Measurements from ENCODE around the gene FARSA. TPM values are rescaled to one million over a fixed set of nuclear protein-coding genes. Genes with fewer than 3 reads are reported as not detected.

FARSA gene
- total RNA-seq, 2 donors from 2014 or later = 89.2 to 116 TPM

DNA sequence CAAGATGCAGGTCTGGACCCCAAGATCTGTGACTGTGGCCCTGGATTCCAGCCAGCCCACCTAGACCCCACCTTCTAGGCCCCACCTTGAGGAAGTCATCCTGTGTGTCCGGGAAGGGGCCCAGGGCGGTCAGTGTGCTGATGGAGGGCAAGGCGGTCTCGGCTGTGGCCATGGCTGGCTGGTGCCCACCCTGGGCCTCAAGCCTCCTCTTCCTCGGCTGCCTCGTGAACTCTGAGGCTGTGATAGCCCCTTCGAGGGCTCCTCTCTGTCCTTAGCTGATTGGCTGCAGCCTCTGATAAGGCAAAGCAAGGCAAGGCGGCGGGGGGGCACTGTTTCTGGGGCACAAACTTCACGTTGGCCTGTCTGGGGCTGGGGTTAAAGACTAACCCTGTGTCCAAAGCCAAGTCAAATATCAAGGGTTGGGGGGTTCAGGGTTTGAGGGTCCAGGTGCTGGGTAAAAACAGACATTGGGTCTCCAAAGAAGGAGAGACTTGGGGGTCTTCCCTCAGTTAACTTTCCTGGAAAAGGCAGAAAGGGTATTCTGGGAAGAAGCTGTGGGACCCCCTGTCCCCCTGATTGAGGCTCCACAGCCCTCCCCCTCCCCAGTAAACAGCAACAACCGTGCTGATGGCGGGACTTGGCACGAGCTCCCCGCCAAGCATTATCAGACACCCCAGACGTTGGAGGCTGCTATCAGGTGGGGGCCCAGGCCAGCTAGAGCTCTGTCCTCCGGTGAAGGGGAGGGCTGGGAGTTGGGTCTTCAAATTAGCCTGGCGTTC lies 46.4 kb downstream of the FARSA start, which contains the start of gene KLF1:
TSS of gene KLF1 (minus strand) at position 233 of the 779 bp plus-strand sequence. CDS start at position 172, 61 bp downstream.
- H3K36me3 Mint-ChIP-seq = peaks cover 9 to 11% of the 10 kb centered on the region in 2 donors
- DNase-seq (ENCODE audit: low spot score in 2 of 2) (no peak), ATAC-seq (no peak)
- H3K9me3 Mint-ChIP-seq = peaks cover 0 to 5% of the 10 kb centered on the region in 2 donors
- no peak within 1 kb of the TSS for H3K27ac Mint-ChIP-seq

DNA sequence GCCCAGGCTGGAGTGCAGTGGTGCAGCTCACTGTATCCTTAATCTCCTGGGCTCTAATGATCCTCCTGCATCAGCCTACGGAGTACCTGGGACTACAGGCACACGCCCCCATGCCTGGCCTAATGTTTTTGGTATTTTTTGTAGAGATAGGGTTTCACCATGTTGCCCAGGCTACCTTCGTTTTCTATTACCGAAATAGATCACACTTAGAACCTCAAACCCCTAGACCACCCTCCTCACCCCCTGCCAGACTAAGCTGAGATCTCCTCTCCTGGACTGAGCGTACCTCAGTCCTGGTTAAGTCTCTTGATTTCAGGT lies 46.9 kb downstream of the FARSA start:
- no peak for ATAC-seq
- Mint-ChIP-seq H3K9me3 (peaks cover 0 to 5% of the 10 kb centered on the region in 2 donors), H3K36me3 (peaks cover 7 to 11% of the 10 kb centered on the region in 2 donors), H3K27ac (no peak overlapping the region)
- DNase-seq (ENCODE audit: low spot score in 2 of 2) = no peak

DNA sequence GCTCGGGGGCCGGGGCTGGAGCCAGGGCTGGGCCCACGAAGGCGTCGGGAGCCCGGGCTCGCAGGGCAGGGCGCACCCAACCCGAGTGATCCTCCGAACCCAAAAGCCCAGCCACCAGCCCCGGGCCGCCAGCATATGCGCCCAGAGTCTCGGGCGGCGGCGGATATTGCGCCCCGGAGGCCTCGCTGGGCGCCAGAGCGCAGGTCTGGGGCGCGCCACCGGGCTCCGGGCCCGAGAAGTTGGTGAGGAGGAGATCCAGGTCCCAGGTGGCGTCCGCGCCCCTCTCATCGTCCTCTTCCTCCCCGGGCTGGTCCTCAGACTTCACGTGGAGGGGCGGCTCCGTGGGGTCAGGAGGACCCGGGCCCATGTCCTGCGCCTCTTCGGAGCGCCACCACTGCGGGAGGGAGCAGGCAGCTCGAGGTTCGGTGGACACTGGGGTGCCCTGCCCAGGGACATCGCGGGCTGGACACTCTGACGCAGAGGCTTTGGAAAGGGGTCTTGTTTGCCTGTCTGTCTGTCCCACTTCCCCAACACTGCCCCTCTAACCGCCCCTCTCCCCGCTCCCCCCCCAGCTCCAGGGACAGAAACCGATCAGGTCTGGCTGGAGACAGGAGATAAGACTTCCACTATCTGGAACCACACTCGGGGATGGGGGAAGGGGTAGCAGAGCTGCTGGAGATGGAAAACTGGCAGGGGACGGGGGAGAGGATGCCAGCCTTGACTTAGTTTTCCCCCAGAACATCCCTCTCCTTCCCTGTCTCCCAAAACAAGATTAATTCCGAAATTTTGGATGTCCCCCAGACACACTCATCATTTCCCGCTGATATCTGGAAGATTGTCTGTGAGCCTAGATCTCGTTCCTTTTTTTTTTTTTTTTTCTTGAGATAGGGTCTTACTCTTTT lies 47.5 kb downstream of the FARSA start:
- DNase-seq (ENCODE audit: low spot score in 2 of 2) (no peak), ATAC-seq (peak in 1 of 2 donors; percentile 18)
- Mint-ChIP-seq H3K27ac (no peak overlapping the region), H3K36me3 (peaks cover 1 to 8% of the 10 kb centered on the region in 2 donors), H3K9me3 (peaks cover 0 to 5% of the 10 kb centered on the region in 2 donors)

DNA sequence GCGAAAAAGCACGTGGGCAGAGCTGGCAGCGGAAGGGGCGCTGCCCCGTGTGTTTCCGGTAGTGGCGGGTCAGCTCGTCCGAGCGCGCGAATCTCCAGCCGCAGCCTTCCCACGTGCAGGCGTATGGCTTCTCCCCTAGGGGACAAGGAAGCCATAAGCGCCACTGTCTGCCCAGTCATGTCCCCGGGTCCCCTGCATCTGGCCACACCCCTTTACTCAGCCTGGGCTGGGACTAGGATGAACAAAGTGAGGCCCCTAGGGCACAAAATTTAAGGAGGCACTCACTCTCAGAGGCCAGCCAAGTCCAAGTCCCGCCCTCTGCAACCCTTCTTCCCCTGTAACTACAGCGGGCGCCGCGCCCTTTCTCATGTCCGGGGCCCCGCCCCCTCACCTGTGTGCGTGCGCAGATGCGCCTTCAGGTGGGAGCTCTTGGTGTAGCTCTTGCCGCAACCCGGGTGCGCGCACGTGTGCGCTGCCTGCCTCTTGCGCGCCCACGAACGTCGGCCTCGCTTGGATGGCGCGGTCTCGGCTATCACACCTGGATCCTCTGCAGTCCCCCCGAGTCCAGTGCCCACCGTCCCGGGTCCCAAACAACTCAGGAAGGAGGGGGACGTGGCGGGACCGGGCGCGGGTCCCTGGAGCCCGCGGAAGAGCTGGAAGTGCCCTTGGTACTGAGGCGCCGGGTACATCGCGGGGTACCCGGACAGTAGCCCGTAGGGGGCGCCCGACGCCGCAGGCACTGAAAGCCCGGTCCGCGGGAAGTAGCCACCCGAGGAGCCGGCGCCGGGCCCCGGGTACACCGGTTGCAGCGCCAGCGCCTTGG lies 48.4 kb downstream of the FARSA start:
- DNase-seq (ENCODE audit: low spot score in 2 of 2) (peak; percentile 92 to 98), ATAC-seq (peak; percentile 66 to 83)
- Mint-ChIP-seq H3K9me3 (peaks cover 0 to 5% of the 10 kb centered on the region in 2 donors), H3K27ac (peak overlapping the region; percentile 85 to 90), H3K36me3 (peaks cover 4 to 6% of the 10 kb centered on the region in 2 donors)

DNA sequence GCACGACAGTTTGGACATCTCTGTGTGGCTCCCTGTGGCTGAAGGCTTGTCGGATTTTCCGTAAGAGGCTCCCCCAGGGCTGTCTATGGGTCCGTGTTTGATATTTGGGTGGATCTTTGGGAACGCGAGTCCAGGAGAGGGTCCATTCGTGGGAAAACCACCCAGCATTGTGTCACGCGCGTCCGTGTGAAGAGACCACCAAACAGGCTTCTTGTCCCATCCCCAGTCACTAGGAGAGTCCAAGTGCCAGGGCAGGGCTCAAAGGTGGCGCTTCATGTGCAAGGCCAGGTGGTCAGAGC lies 48.9 kb downstream of the FARSA start:
- Mint-ChIP-seq H3K27ac (peak overlapping the region in 1 of 2 donors; percentile 85), H3K9me3 (peaks cover 0 to 5% of the 10 kb centered on the region in 2 donors), H3K36me3 (peaks cover 4 to 6% of the 10 kb centered on the region in 2 donors)
- no peak for ATAC-seq
- DNase-seq (ENCODE audit: low spot score in 2 of 2) = no peak

DNA sequence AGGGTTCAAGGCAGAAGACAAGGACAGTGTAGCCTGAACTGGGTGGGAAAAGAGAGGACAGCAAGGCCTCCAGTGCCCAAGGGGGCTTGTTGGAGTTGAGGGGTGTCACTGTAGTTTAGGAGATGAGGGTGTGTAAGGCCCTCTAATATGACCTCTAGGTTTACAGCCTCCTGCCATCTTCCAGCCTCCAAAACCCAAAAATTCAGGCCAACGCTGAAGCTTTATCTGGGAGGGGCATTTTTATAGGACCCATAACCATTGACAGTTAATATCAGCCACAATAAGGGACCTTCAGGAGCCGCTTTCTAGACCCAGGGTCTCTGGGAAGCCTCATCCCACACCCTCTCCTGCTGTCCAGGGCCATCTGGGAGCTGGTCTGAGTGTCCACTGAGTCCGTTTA lies 49.3 kb downstream of the FARSA start:
- ATAC-seq (no peak), DNase-seq (ENCODE audit: low spot score in 2 of 2) (no peak)
- H3K9me3 Mint-ChIP-seq = peaks cover 0 to 5% of the 10 kb centered on the region in 2 donors

DNA sequence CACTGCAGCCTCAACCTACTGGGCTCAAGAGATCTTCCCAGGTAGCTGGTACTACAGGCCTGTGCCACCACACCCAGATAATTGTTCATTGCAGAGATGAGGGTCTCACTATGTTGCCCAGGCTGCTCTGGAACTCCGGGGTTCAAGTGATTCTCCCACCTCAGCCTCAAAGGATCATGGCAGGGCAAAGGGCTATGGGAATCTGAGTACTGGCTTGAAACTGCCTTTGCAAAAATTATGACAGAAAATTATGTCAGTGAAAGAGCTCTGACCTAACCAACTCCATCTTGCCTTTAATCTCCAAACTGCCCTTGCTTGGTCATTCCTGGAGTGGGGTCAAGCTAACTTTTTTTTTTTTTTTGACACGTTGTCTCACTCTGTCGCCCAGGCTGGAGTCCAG lies 50.9 kb downstream of the FARSA start:
- ATAC-seq = no peak
- no peak for DNase-seq (ENCODE audit: low spot score in 2 of 2)
- Mint-ChIP-seq H3K9me3 (peaks cover 0 to 5% of the 10 kb centered on the region in 2 donors), H3K27ac (peak overlapping the region in 1 of 2 donors; percentile 88), H3K36me3 (peaks cover 11 to 15% of the 10 kb centered on the region in 2 donors)

More for the DNA sequence above, 49.3 kb downstream of the FARSA start:
- H3K27ac Mint-ChIP-seq = peak overlapping the region in 1 of 2 donors; percentile 85
- H3K36me3 Mint-ChIP-seq = peaks cover 4 to 6% of the 10 kb centered on the region in 2 donors

DNA sequence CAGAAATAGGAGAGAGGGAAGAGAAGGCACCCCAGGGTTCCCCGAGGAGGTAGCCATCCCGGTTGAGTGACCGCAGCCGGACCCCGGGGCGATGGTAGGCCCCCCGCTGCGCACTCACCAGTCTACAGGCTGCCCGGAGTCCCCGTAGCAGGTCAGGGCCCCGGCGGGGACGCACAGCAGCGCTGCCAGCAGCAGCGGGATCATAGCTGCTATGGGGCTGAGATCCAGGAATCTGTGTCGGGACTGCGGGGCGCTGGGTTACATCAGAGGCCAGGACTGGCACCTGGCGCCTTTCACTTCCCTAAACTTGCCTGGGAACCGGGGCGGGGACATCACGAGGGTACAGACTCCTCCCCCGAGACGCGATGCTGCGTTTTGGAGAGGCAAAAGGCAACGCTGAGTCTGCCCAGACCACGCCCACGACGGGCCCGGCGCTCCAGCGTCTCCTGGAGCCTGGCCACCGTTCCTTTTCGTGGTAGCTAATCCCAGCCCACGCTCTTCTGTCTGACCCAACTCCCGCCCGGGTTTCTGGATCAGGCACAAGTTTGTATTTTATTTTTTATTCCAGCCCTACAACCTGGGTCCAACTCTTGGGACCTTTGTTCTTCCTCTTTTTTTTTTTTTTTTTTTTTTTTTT lies 52.2 kb downstream of the FARSA start, which contains the start of gene DNASE2:
TSS of gene DNASE2 (minus strand) at position 278 of the 637 bp plus-strand sequence. CDS start at position 204, 74 bp downstream.
- peaks cover 0 to 5% of the 10 kb centered on the region in 2 donors for H3K9me3 Mint-ChIP-seq
- H3K27ac Mint-ChIP-seq = peak within 1 kb of the TSS; percentile 88 to 95
- DNase-seq (ENCODE audit: low spot score in 2 of 2) = peak; percentile 92 to 94
- H3K36me3 Mint-ChIP-seq = peaks cover 11 to 15% of the 10 kb centered on the region in 2 donors
- ATAC-seq = peak; percentile 73 to 83

DNA sequence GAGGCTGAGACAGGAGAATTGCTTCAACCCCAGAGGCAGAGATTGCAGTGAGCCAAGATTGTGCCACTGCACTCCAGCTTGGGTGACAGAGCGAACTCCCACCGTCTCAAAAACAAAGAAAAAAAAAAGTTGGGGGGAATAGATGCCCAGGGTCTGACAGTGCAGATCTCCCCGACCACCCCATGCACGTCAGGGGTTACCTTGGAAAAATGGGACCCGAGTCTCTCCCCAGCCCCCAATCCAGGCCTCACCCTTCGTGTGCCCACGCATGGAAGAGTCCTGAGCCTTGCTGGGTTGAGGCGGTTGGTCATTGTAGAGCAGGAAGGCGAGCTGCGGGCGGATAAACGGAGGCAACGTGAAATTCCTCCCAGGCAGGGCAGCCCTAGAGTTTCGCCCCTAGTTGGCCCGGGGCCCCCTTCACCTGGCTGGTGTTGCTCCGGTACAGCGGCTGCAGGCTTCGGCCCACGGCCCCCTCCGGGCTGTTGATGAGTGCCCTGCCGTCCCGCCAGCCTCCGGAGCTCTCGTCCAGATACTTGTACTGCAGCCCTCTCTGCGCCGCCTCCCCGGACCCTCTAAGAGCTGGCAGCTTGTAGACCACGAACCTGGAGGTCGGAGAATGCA lies 52.9 kb downstream of the FARSA start:
- H3K36me3 Mint-ChIP-seq = peaks cover 11 to 15% of the 10 kb centered on the region in 2 donors
- peaks cover 0 to 5% of the 10 kb centered on the region in 2 donors for H3K9me3 Mint-ChIP-seq
- H3K27ac Mint-ChIP-seq = peak overlapping the region; percentile 81 to 88
- DNase-seq (ENCODE audit: low spot score in 2 of 2) = no peak
- peak; percentile 1 to 11 for ATAC-seq

DNA sequence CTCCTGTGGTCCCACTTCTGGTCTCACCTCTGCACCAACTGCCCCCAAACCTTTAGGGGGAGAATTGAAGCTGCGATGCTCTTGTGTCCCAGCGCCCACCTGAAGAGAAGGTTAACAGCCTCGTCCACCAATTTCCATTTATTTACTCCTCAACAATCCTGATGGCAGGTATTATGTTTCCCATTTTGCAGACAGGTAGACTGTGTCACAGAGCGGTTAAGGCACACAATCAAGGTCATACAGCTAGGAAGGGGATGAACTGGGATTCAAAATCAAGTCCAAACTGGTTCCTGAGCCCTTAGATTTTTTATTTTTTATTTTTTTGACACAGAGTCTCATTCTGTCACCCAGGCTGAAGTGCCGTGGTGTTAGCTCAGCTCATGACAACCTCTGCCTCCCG lies 58.4 kb downstream of the FARSA start:
- H3K27ac Mint-ChIP-seq = no peak overlapping the region
- DNase-seq (ENCODE audit: low spot score in 2 of 2) = no peak

DNA sequence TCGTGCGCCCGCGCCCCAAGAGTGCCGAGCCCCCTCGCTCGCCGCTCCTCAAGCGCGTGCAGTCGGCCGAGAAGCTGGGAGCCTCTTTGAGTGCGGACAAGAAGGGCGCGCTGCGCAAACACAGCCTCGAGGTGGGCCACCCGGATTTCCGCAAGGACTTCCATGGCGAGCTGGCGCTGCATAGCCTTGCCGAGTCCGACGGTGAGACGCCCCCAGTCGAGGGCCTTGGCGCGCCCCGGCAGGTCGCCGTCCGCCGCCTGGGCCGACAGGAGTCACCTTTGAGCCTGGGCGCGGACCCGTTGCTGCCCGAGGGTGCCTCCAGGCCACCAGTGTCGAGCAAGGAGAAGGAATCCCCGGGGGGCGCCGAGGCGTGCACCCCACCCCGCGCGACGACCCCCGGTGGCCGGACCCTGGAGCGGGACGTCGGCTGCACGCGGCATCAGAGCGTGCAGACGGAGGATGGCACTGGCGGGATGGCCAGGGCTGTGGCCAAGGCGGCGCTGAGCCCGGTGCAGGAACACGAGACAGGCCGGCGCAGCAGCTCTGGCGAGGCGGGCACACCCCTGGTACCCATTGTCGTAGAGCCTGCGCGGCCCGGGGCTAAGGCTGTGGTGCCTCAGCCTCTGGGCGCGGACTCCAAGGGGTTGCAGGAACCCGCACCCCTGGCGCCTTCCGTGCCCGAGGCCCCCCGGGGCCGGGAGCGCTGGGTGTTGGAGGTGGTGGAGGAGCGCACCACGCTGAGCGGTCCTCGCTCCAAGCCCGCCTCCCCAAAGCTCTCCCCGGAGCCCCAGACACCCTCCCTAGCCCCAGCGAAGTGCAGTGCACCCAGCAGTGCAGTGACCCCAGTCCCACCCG lies 59.4 kb downstream of the FARSA start:
- H3K27ac Mint-ChIP-seq = no peak overlapping the region

More for the DNA sequence above, 58.4 kb downstream of the FARSA start:
- no peak for ATAC-seq
- H3K9me3 Mint-ChIP-seq = peaks cover 4% of the 10 kb centered on the region in 2 donors
- H3K36me3 Mint-ChIP-seq = peaks cover 17 to 32% of the 10 kb centered on the region in 2 donors

DNA sequence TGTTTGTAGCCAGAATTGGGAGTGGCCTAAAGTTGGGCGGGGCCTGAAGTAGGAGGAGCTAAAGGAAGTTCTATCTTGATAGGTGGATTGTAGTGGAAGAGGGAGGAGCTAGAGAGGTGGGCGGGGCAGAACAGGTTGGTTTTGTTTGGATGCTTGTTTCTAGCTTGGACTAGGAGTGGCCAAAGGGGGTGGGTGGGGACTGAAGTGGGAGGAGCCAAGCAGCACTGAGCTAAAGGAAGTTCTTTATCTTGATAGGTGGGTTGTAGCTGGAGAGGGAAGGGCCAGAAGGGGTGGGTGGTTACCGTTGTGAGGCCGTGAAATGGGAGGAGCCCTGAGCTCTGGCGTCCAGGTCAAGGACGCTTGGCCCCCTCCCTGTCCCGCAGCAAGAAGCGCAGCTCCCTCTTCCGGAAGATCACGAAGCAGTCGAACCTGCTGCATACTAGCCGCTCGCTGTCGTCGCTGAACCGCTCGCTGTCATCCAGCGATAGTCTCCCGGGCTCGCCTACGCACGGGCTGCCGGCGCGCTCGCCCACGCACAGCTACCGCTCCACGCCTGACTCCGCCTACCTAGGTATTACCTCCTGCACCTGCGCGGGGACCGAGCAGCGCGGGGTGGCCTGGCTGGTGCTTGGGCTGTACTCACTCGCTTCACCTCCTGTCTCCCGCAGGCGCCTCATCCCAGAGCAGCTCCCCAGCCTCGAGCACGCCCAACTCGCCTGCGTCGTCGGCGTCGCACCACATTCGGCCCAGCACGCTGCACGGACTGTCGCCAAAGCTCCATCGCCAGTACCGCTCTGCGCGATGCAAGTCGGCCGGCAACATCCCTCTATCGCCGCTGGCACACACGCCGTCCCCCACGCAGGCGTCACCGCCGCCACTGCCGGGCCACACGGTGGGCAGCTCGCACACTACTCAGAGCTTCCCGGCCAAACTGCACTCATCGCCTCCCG lies 60.3 kb downstream of the FARSA start:
- DNase-seq (ENCODE audit: low spot score in 2 of 2) = peak in 1 of 2 donors; percentile 60
- peaks cover 4% of the 10 kb centered on the region in 2 donors for H3K9me3 Mint-ChIP-seq
- peak; percentile 60 to 77 for ATAC-seq
- peaks cover 12 to 27% of the 10 kb centered on the region in 2 donors for H3K36me3 Mint-ChIP-seq
- H3K27ac Mint-ChIP-seq = no peak overlapping the region

More for the DNA sequence above, 59.4 kb downstream of the FARSA start:
- DNase-seq (ENCODE audit: low spot score in 2 of 2) (no peak), ATAC-seq (no peak)
- H3K9me3 Mint-ChIP-seq = peaks cover 4% of the 10 kb centered on the region in 2 donors
- H3K36me3 Mint-ChIP-seq = peaks cover 17 to 32% of the 10 kb centered on the region in 2 donors
